ENCODE measurements around the gene SNTG2.

GRCh38 chr2:1309507-1309906 is 358.9 kb downstream of the SNTG2 start:
- TF ChIP-seq POLR2AphosphoS5 (IDR thresholded peaks at IDR 0.05): no peak
- no peak for TF ChIP-seq CTCF (IDR thresholded peaks at IDR 0.05)
- TF ChIP-seq POLR2A (IDR thresholded peaks at IDR 0.05): no peak

Data from prostate gland (tissue), 2 donors.